GM18867 (cell line): ENCODE data around the gene TRIM51G.
"Not testable (repeated sequence)": the region's sequence is repeated elsewhere in the genome, so short reads cannot be mapped to it uniquely, and the experiment has no call there.

Experiments
- ATAC-seq: cut with Tn5 transposase; IDR thresholded peaks from one replicate; pipeline ENCODE4 v1.9.1; 2021; ENCODE audit warnings: mild to moderate bottlenecking, moderate library complexity; ENCODE audit not compliant: unreplicated experiment

The TRIM51G gene, protein sequence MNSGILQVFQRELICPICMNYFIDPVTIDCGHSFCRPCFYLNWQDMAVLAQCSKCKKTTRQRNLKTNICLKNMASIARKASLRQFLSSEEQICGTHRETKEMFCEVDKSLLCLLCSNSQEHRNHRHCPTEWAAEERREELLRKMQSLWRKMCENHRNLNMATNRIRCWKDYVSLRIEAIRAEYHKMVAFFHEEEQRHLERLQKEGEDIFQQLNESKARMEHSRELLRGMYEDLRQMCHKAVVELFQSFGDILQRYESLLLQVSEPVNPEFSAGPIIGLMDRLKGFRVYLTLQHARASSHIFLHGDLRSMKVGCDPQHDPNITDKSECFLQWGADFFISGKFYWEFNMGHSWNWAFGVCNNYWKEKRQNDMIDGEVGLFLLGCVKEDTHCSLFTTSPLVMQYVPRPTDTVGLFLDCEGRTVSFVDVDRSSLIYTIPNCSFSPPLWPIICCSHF

DNA sequence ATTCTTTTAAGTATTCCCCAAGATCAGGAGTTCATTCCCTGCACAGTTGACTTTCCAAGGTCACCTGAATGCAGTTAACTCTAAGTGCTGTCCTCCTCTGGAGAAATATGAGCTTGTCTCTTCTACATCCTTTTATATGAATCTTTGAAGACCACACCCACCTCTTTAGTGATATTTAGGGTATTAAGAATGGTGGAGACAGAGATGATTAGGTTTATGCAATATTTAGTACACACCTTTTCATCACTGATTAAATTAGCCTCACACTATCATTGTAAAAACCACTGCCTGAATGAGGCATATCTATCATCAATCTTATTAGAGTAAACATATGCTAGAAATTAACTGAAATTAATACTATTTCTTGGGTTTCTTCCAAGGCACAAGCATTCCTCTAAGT is at the start of gene TRIM51G:
Gene TRIM51G, minus strand, starts transcription at position 101 of the 400 bp plus-strand sequence. CDS start 2,190 bp downstream, outside the sequence.
- not testable (repeated sequence) for ATAC-seq

DNA sequence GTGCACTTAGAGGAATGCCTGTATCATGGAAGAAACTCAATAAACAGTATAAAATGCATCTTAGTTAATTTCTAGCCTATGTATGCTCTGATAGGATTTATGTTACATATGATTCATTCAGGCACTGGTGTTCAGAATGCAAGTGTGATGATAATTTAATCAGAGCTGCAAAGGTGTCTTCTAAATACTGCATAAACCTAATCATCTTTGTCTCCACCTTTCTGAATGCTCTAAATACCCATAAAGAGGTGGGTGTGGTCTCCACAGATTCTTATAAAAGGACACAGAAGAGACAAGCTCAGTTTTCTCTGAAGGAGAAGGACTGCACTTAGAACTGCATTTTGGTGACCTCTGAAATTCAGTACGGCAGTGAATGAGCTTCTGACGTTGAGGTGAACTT is 44.8 kb upstream of the TRIM51G start, which contains the start of gene TRIM49B:
Gene TRIM49B, plus strand, starts transcription at position 301 of the 400 bp plus-strand sequence. CDS start 2,777 bp downstream, outside the sequence.
- ATAC-seq, result not testable (repeated sequence)

DNA sequence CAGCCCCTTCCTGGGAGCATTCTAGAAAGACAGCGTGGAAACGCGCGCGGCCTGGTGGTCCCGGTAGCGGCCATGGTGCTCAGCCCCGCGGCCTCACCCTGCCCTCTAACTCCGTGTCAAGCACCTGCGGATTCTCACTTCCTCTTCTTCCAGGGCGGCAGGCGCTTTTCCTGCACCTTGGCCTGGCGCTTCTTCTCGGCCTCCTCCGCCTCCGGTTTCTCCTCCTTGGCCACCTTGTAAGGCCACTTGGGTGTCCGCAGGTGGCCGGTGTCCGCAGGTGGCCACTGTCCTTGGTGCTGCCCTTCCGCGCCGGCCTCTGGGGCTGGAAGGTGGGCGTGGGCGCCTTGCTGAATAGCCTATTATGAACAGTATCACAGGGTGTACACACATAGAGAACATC is 15.1 kb downstream of the TRIM51G start:
- not testable (repeated sequence) for ATAC-seq

DNA sequence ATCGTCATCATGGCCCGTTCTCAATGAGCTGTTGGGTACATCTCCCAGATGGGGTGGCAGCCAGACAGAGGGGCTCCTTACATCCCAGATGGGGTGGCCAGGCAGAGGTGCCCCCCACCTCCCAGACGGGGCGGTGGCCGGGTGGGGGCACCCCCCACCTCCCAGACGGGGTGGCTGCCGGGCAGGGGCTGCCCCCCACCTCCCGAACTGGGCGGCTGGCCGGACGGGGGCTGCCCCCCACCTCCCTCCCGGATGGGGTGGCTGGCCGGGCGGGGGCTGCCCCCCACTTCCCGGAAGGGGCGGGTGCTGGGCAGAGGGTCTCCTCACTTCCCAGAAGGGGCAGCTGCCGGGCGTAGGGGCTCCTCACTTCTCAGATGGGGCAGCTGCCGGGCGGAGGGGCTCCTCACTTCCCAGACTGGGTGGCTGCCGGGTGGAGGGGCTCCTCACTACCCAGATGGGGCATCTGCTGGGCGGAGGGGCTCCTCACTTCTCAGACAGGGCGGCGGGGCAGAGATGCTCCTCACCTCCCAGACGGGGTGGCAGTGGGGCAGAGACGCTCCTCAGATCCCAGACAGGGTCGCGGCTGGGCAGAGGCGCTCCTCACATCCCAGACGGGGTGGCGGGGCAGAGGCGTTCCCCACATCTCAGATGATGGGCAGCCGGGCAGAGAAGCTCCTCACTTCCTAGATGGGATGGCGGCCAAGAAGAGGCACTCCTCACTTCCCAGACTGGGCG is 28.2 kb downstream of the TRIM51G start:
- not testable (repeated sequence) for ATAC-seq

DNA sequence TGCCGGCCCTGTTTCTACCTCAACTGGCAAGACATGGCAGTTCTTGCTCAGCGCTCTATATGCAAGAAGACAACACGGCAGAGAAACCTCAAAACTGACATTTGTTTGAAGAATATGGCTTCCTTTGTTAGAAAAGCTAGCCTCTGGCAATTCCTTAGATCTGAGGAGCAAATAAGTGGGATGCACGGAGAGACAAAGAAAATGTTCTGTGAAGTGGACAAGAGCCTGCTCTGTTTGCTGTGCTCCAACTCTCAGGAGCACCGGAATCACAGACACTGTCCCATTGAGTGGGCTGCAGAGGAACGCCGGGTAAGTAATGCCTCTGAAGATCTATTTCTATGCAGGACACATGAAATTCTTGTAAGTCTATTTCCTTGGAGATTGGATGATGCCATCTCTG is 37.9 kb downstream of the TRIM51G start:
- not testable (repeated sequence) for ATAC-seq
